Cardiac muscle cell (in vitro differentiated cells and primary cell): ENCODE data around the gene SOX13. TPM values are rescaled to one million over a fixed set of nuclear protein-coding genes. Genes with fewer than 3 reads are reported as not detected.

Experiments
- DNase-seq, 2 donors: peaks; one replicate each; pipeline versions ENCODE4 v3.0.0 to v3.0.0-alpha.2; 2010 to 2017; ENCODE audit warnings: low read depth in 1 of 2, low spot score in 1 of 2
- H3K27ac ChIP-seq: fragments of 200-600 bp; sonication (generic); 2 replicates; pipeline ENCODE4 v1.5.1; 2016
- H3K27me3 ChIP-seq: fragments of 200-600 bp; sonication (generic); 2 replicates; pipeline ENCODE4 v1.6.0; 2016; ENCODE audit warnings: control low read depth
- H3K36me3 ChIP-seq: fragments of 200-600 bp; sonication (generic); 2 replicates; pipeline ENCODE4 v1.5.1; 2016; ENCODE audit warnings: control low read depth
- H3K4me1 ChIP-seq: fragments of 200-600 bp; sonication (generic); 2 replicates; pipeline ENCODE4 v1.8.1; 2017; ENCODE audit warnings: low read depth, mild to moderate bottlenecking, mixed run types
- H3K4me3 ChIP-seq: fragments of 200-600 bp; sonication (generic); 2 replicates; pipeline ENCODE4 v1.5.1; 2016; ENCODE audit warnings: mild to moderate bottlenecking
- H3K9me3 ChIP-seq: fragments of 200-600 bp; sonication (generic); 2 replicates; pipeline ENCODE4 v1.5.1; 2017; ENCODE audit warnings: low read depth, mild to moderate bottlenecking, control low read depth
- CTCF ChIP-seq: IDR thresholded peaks from 2 replicates; pipeline ENCODE4 v1.5.1; 2012; ENCODE audit warnings: low read depth, mild to moderate bottlenecking, low read length
- polyA plus RNA-seq: library from polyadenylated mRNA; unstranded; fragments of >200 nt; fragmentation: Nextera tagmentation; extraction: Ambion mirVana; gene quantifications from 2 replicates; pipeline ENCODE4 v1.2.1, GENCODE V29; 2016
- total RNA-seq: library from RNA; depleted of rRNA; stranded (reverse); fragments of >200 nt; gene quantifications from 2 replicates; pipeline ENCODE4 v1.2.3, GENCODE V29; 2016

The SOX13 gene
- total and polyA plus RNA-seq, 2 experiments from 2014 or later, result 34.8 to 39.7 TPM

- no peaks in the 10 kb centered on the region for H3K9me3 ChIP-seq
- no peak overlapping the region for H3K4me3 ChIP-seq
- no peak for DNase-seq
- H3K36me3 ChIP-seq, result no peaks in the 10 kb centered on the region
- peaks cover 20% of the 10 kb centered on the region for H3K4me1 ChIP-seq
- TF ChIP-seq CTCF, result no peak
- no peaks in the 10 kb centered on the region for H3K27me3 ChIP-seq
- peak overlapping the region; percentile 20 for H3K27ac ChIP-seq
Measured at GRCh38 chr1:204093421-204093717, 20.5 kb downstream of the SOX13 start.

- H3K27me3 ChIP-seq, result no peaks in the 10 kb centered on the region
- peaks cover 20% of the 10 kb centered on the region for H3K4me1 ChIP-seq
- H3K4me3 ChIP-seq, result no peak overlapping the region
- TF ChIP-seq CTCF, result no peak
- H3K36me3 ChIP-seq, result no peaks in the 10 kb centered on the region
- H3K27ac ChIP-seq, result no peak overlapping the region
- no peak for DNase-seq
- no peaks in the 10 kb centered on the region for H3K9me3 ChIP-seq
Measured at GRCh38 chr1:204093781-204094180, 20.9 kb downstream of the SOX13 start.

GRCh38 chr1:204094313-204094729 lies 21.4 kb downstream of the SOX13 start:
- no peak for DNase-seq
- TF ChIP-seq CTCF, result no peak
- Histone ChIP-seq H3K27me3 (no peaks in the 10 kb centered on the region), H3K36me3 (no peaks in the 10 kb centered on the region), H3K27ac (peak overlapping the region; percentile 11), H3K9me3 (no peaks in the 10 kb centered on the region), H3K4me1 (peaks cover 20% of the 10 kb centered on the region), H3K4me3 (no peak overlapping the region)

GRCh38 chr1:204094856-204095634 lies 22.1 kb downstream of the SOX13 start:
- no peak for TF ChIP-seq CTCF
- Histone ChIP-seq H3K9me3 (no peaks in the 10 kb centered on the region), H3K27me3 (no peaks in the 10 kb centered on the region), H3K27ac (peak overlapping the region; percentile 11), H3K4me1 (peaks cover 20% of the 10 kb centered on the region), H3K4me3 (no peak overlapping the region), H3K36me3 (no peaks in the 10 kb centered on the region)
- no peak for DNase-seq

- H3K27me3 ChIP-seq, result no peaks in the 10 kb centered on the region
- no peak overlapping the region for H3K4me3 ChIP-seq
Measured at GRCh38 chr1:204096931-204097330, 24.0 kb downstream of the SOX13 start.

More at GRCh38 chr1:204096931-204097330, 24.0 kb downstream of the SOX13 start:
- H3K9me3 ChIP-seq, result no peaks in the 10 kb centered on the region
- TF ChIP-seq CTCF, result no peak
- no peaks in the 10 kb centered on the region for H3K36me3 ChIP-seq
- DNase-seq, result no peak
- H3K4me1 ChIP-seq, result peaks cover 20% of the 10 kb centered on the region
- no peak overlapping the region for H3K27ac ChIP-seq
